Activated CD8-positive, alpha-beta T cell treated with anti-CD3 and anti-CD28 coated beads for 36 hours (primary cell): ENCODE measurements around the gene SERPING1. TPM values are rescaled to one million over a fixed set of nuclear protein-coding genes. Genes with fewer than 3 reads are reported as not detected.

Experiments
- ATAC-seq: fragments of 200-7000 bp; cut with Tn5 transposase; one replicate; pipeline ENCODE4 v1.10.0; 2021; ENCODE audit warnings: mild to moderate bottlenecking, moderate library complexity
- CTCF ChIA-PET: fragments of 350-600 bp; sonication (Branson Sonifier 250); formaldehyde crosslinking; loops from one replicate; lab custom pipeline; 2021; ENCODE audit warnings: antibody characterized with exemption; lab: Charles Lee
- POLR2A ChIA-PET: fragments of 350-600 bp; sonication (Branson Sonifier 250); formaldehyde crosslinking; loops from one replicate; lab custom pipeline; 2021; ENCODE audit warnings: antibody characterized with exemption; lab: Charles Lee
- DNase-seq: peaks from one replicate; pipeline ENCODE4 v3.0.0-alpha.2; 2020
- H3K27ac Mint-ChIP-seq: one replicate; pipeline ENCODE4 v1.8.0; 2021; ENCODE audit warnings: mild to moderate bottlenecking, mixed read lengths
- H3K27me3 Mint-ChIP-seq: one replicate; pipeline ENCODE4 v1.8.0; 2021; ENCODE audit warnings: mixed read lengths
- H3K36me3 Mint-ChIP-seq: one replicate; pipeline ENCODE4 v1.8.0; 2021; ENCODE audit warnings: low read depth, mixed read lengths
- H3K4me1 Mint-ChIP-seq: one replicate; pipeline ENCODE4 v1.8.0; 2021; ENCODE audit warnings: low read depth, mixed read lengths
- H3K4me3 Mint-ChIP-seq: one replicate; pipeline ENCODE4 v1.8.0; 2021; ENCODE audit warnings: mild to moderate bottlenecking, moderate library complexity, mixed read lengths
- H3K9me3 Mint-ChIP-seq: one replicate; pipeline ENCODE4 v1.8.0; 2021; ENCODE audit warnings: mixed read lengths
- CTCF ChIP-seq: fragments of 200-600 bp; IDR thresholded peaks from one replicate; pipeline ENCODE4 v1.8.0; 2022; ENCODE audit warnings: antibody characterized with exemption, mild to moderate bottlenecking
- intact Hi-C: fragments of 100-400 bp; cut with micrococcal nuclease; formaldehyde crosslinking; loops from one replicate; pipeline ENCODE4 v1.10.0; 2022
- total RNA-seq, 2 experiments: library from RNA; stranded (reverse); gene quantifications; one replicate each; pipeline ENCODE4 v1.2.3, GENCODE V29; 2021

SERPING1 gene
- total RNA-seq, 2 experiments from 2014 or later: not detected

GRCh38 chr11:57571606-57572005 is 25.9 kb upstream of the SERPING1 start:
- peaks cover 13% of the 10 kb centered on the region for H3K4me1 Mint-ChIP-seq
- no peak for DNase-seq
- H3K27ac Mint-ChIP-seq: no peak overlapping the region

GRCh38 chr11:57574061-57574460 is 23.4 kb upstream of the SERPING1 start:
- POLR2A ChIA-PET: interaction anchor here (1.4 kb wide), 1 partner anchor 64 kb away, joined by 3 read pairs; no protein-coding TSS in a partner anchor
- no peak for TF ChIP-seq CTCF

More at GRCh38 chr11:57571606-57572005, 25.9 kb upstream of the SERPING1 start:
- POLR2A ChIA-PET: interaction anchor here (1.0 kb wide), 1 partner anchor 55 kb away, joined by 4 read pairs; no protein-coding TSS in a partner anchor
- CTCF ChIA-PET: interaction anchor here (0.9 to 9.6 kb wide), 7 partner anchors 10 to 229 kb away, joined by 3 to 346 read pairs (median 3); no protein-coding TSS in a partner anchor
- no peak for TF ChIP-seq CTCF
- Mint-ChIP-seq H3K36me3 (peaks cover 1% of the 10 kb centered on the region), H3K27me3 (no peaks in the 10 kb centered on the region), H3K4me3 (no peak overlapping the region), H3K9me3 (no peaks in the 10 kb centered on the region)
- ATAC-seq: no peak
- intact Hi-C loops: no loop called here

GRCh38 chr11:57584341-57584740 is 13.1 kb upstream of the SERPING1 start:
- Mint-ChIP-seq H3K4me3 (no peak overlapping the region), H3K27ac (no peak overlapping the region), H3K27me3 (no peaks in the 10 kb centered on the region), H3K36me3 (no peaks in the 10 kb centered on the region), H3K4me1 (peaks cover 6% of the 10 kb centered on the region), H3K9me3 (no peaks in the 10 kb centered on the region)
- POLR2A ChIA-PET: no interaction called here
- DNase-seq (no peak), ATAC-seq (no peak)
- intact Hi-C loops: no loop called here
- CTCF ChIA-PET: interaction anchor here (0.9 to 1.1 kb wide), 2 partner anchors 57 to 216 kb away, joined by 3 to 4 read pairs; no protein-coding TSS in a partner anchor
- no peak for TF ChIP-seq CTCF

More at GRCh38 chr11:57574061-57574460, 23.4 kb upstream of the SERPING1 start:
- Mint-ChIP-seq H3K9me3 (no peaks in the 10 kb centered on the region), H3K27ac (no peak overlapping the region), H3K36me3 (no peaks in the 10 kb centered on the region), H3K4me1 (peaks cover 8% of the 10 kb centered on the region), H3K27me3 (no peaks in the 10 kb centered on the region), H3K4me3 (no peak overlapping the region)
- ATAC-seq (no peak), DNase-seq (no peak)
- CTCF ChIA-PET: interaction anchor here (2.1 to 9.6 kb wide), 3 partner anchors 47 to 81 kb away, joined by 6 to 346 read pairs (median 6); no protein-coding TSS in a partner anchor
- intact Hi-C loops: no loop called here

DNA sequence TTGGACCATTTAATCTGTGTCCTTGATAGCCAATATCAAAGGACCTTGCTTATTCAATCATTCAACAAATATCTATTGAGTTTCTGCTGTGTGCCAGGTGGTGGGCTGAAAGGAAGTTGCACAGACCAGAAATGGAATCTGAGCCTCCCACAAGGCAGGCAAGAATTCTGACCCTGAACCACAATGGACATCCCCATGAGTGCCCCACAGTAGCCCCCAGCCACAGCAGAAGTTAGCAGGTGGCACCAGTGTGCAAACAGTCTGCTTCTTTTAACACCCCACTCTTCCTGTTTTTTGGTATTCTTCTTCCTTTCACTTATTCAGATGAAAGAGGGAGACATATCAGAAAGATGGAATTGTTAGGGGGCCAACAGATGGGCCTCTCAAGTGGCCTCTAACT is 12.2 kb upstream of the SERPING1 start:
- H3K4me1 Mint-ChIP-seq: peaks cover 6% of the 10 kb centered on the region
- H3K36me3 Mint-ChIP-seq: no peaks in the 10 kb centered on the region
- CTCF ChIA-PET: no interaction called here
- no peak overlapping the region for H3K27ac Mint-ChIP-seq
- no peak overlapping the region for H3K4me3 Mint-ChIP-seq
- DNase-seq (no peak), ATAC-seq (no peak)
- no peaks in the 10 kb centered on the region for H3K27me3 Mint-ChIP-seq
- H3K9me3 Mint-ChIP-seq: no peaks in the 10 kb centered on the region
- POLR2A ChIA-PET: interaction anchor here (0.7 kb wide), 1 partner anchor 106 kb away, joined by 3 read pairs; no protein-coding TSS in a partner anchor
- no peak for TF ChIP-seq CTCF
- intact Hi-C loops: no loop called here

GRCh38 chr11:57586711-57587245 is 10.7 kb upstream of the SERPING1 start:
- peaks cover 3% of the 10 kb centered on the region for H3K27me3 Mint-ChIP-seq
- H3K9me3 Mint-ChIP-seq: no peaks in the 10 kb centered on the region
- CTCF ChIA-PET: interaction anchor here (1.3 kb wide), 1 partner anchor 36 kb away, joined by 4 read pairs; no protein-coding TSS in a partner anchor
- no peak for DNase-seq
- H3K27ac Mint-ChIP-seq: no peak overlapping the region
- peaks cover 6% of the 10 kb centered on the region for H3K4me1 Mint-ChIP-seq
- POLR2A ChIA-PET: no interaction called here
- intact Hi-C loops: no loop called here
- H3K4me3 Mint-ChIP-seq: no peak overlapping the region
- TF ChIP-seq CTCF: no peak
- H3K36me3 Mint-ChIP-seq: no peaks in the 10 kb centered on the region
- no peak for ATAC-seq
